BJ (cell line): ENCODE measurements around the gene ZBTB12. TPM values are rescaled to one million over a fixed set of nuclear protein-coding genes. Genes with fewer than 3 reads are reported as not detected.

Source experiments
- CTCF ChIA-PET: fragments of 350-600 bp; formaldehyde crosslinking; extraction: SDS; loops from one replicate; lab custom pipeline; 2021; ENCODE audit warnings: antibody characterized with exemption, inconsistent platforms; lab: Yijun Ruan, JAX
- POLR2A ChIA-PET: fragments of 300-600 bp; sonication (Branson Sonifier 250); formaldehyde crosslinking; extraction: SDS; loops from one replicate; lab custom pipeline; 2021; ENCODE audit warnings: antibody characterized with exemption; lab: Charles Lee
- DNase-seq: peaks from one replicate; pipeline ENCODE4 v3.0.0-alpha.2; 2011; ENCODE audit warnings: low read depth
- H3K27me3 ChIP-seq: 2 replicates; pipeline ENCODE4 v1.6.0; 2011; ENCODE audit warnings: low read length; ENCODE audit not compliant: control insufficient read depth, insufficient read depth
- H3K36me3 ChIP-seq: 2 replicates; pipeline ENCODE4 v1.5.1; 2011; ENCODE audit warnings: low read length; ENCODE audit not compliant: control insufficient read depth, insufficient read depth
- H3K4me3 ChIP-seq: 2 replicates; pipeline ENCODE4 v1.5.1; 2011; ENCODE audit warnings: low read depth, mild to moderate bottlenecking, control low read depth, low read length
- polyA plus RNA-seq: library from polyadenylated mRNA; depleted of rRNA; stranded (reverse); fragments of >200 nt; gene quantifications from 2 replicates; pipeline ENCODE4 v1.2.3, GENCODE V29; 2011
- TF ChIP-seq, protein P1 (sequence below): IDR thresholded peaks from 2 replicates; pipeline ENCODE4 v1.5.1; 2011; ENCODE audit warnings: low read depth, mild to moderate bottlenecking, control low read depth, inconsistent platforms, low read length, moderate library complexity; ENCODE audit not compliant: insufficient read depth

ZBTB12 gene
- polyA plus RNA-seq, 1 experiment = 2.6 TPM

DNA sequence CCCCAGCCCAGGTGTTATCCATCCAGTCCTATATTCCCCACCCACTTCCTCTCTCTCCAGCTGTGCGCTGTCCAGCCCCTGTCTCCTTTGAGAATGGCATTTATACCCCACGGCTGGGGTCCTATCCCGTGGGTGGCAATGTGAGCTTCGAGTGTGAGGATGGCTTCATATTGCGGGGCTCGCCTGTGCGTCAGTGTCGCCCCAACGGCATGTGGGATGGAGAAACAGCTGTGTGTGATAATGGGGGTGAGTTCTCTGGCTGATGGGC lies 26.7 kb upstream of the ZBTB12 start:
- CTCF ChIA-PET = no interaction called here
- H3K36me3 ChIP-seq = no peaks in the 10 kb centered on the region
- no peak overlapping the region for H3K4me3 ChIP-seq
- no peaks in the 10 kb centered on the region; the same call in 1 of the 2 replicates for H3K27me3 ChIP-seq
- TF ChIP-seq, protein P1, sequence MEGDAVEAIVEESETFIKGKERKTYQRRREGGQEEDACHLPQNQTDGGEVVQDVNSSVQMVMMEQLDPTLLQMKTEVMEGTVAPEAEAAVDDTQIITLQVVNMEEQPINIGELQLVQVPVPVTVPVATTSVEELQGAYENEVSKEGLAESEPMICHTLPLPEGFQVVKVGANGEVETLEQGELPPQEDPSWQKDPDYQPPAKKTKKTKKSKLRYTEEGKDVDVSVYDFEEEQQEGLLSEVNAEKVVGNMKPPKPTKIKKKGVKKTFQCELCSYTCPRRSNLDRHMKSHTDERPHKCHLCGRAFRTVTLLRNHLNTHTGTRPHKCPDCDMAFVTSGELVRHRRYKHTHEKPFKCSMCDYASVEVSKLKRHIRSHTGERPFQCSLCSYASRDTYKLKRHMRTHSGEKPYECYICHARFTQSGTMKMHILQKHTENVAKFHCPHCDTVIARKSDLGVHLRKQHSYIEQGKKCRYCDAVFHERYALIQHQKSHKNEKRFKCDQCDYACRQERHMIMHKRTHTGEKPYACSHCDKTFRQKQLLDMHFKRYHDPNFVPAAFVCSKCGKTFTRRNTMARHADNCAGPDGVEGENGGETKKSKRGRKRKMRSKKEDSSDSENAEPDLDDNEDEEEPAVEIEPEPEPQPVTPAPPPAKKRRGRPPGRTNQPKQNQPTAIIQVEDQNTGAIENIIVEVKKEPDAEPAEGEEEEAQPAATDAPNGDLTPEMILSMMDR = no peak
- POLR2A ChIA-PET = no interaction called here
- DNase-seq = no peak

DNA sequence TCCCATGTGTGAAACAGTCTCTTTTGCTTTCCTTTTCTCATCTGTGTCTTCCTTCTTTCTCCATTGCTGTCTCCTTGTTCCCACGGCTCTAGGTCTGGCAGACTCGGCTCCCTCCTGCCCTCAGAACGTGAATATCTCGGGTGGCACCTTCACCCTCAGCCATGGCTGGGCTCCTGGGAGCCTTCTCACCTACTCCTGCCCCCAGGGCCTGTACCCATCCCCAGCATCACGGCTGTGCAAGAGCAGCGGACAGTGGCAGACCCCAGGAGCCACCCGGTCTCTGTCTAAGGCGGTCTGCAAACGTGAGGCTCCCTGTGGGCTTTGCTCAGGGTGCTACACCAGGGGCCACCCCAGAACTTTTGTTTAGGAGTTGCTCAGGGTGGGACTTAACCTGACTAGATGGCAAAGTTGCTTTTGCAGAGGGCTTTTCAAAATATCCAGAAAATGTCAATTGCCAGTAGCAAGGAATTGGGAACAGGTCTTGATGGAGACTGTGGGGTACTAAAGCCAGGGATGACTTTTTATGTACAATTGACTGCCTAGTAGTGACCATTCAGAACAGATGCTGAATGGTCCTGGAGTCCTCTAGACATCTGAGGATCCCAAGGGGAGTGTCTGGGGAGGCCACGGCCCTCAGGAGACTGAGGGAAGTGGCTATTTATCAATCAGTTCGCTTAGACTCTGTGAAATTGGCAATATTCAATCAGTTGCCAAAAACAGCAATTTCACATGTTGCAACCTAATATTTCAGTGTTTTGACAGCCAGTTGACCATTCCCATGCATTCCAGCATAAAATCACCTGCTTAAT lies 26.2 kb upstream of the ZBTB12 start:
- TF ChIP-seq, protein P1 = no peak
- Histone ChIP-seq H3K4me3 (no peak overlapping the region), H3K27me3 (no peaks in the 10 kb centered on the region; the same call in 1 of the 2 replicates), H3K36me3 (no peaks in the 10 kb centered on the region)
- ChIA-PET CTCF (no interaction called here), POLR2A (interaction anchor here (0.6 kb wide), 1 partner anchor 264 kb away, joined by 3 read pairs; no protein-coding TSS in a partner anchor)
- no peak for DNase-seq

DNA sequence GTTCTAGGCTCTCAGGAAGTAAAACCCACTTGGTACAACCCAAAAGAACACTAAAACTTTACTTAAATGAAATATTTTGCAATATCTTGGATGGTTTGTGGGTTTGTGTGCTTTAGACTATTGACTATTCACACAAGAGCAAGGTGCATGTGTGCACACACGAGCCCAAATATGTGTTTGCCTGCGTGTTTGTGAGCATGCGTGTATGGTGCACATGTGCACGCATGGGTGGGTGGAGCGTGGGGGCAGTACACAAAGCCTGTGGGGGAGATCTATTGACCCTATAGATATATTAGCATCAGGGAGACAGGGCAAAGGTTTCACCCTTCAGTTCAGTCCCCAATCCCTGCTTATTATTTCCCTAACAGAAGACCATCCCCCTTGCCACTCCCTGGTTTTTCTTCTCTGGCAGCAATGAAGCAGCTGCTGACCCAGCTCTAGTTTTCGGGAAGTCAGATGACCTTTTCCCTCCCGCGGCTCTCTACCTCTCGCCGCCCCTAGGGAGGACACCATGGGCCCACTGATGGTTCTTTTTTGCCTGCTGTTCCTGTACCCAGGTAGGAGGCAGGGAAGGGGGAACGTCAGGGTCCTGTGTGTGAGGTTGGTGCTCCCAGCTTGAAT lies 25.5 kb upstream of the ZBTB12 start, which contains the start of gene C2:
TSS of gene C2 (plus strand) at position 476 of the 621 bp plus-strand sequence. CDS start at position 512, 36 bp downstream.
- Histone ChIP-seq H3K36me3 (no peaks in the 10 kb centered on the region), H3K27me3 (no peaks in the 10 kb centered on the region; the same call in 1 of the 2 replicates), H3K4me3 (no peak within 1 kb of the TSS)
- TF ChIP-seq, protein P1 = no peak
- CTCF ChIA-PET = no interaction called here
- no peak for DNase-seq
- POLR2A ChIA-PET = interaction anchor here (0.6 kb wide), 1 partner anchor 263 kb away, joined by 3 read pairs; no protein-coding TSS in a partner anchor

DNA sequence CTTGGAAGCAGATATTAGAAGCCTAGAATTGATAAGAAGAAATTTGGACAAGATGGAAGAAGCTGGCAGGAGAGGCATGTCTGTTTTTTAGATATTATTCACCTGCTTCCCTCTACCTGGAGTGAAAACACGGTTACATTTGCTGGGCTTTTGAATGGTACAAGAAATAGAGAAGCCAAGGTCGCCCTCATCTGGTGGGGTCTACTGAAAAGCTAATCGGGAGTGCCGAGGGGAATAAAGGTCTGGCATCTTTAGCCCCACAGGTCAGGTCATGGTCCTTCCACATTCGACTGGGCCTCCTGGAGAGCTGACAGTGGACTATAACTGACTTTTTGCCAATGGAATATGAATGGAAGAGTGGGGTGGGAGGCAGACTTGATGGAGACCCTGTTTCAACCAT lies 21.1 kb upstream of the ZBTB12 start:
- Histone ChIP-seq H3K36me3 (no peaks in the 10 kb centered on the region), H3K4me3 (no peak overlapping the region), H3K27me3 (no peaks in the 10 kb centered on the region; the same call in 1 of the 2 replicates)
- ChIA-PET CTCF (interaction anchor here (0.5 to 5.1 kb wide), 4 partner anchors 17 to 275 kb away, joined by 3 to 20 read pairs (median 4); no protein-coding TSS in a partner anchor), POLR2A (no interaction called here)
- DNase-seq = no peak
- TF ChIP-seq, protein P1 = no peak

DNA sequence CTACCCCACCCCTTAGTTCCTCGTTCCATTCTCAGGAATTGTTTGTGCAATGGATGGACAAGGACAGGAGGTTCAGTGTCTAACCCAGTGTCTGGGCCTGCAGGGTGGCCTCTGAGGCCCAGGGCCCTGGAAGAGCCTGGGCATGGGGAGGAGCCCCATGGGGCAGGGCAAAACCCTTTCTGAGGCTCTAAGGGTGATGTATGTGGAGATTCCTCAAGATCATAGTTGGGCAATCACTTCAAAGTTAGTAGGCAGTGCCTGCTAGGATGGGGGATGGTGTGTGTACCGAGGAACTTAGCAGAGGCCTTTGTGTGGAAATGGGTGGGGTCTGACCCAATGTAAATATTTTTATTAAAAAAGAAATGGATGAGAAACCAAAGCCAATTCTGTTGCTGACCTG lies 18.9 kb upstream of the ZBTB12 start:
- TF ChIP-seq, protein P1 = no peak
- Histone ChIP-seq H3K27me3 (no peaks in the 10 kb centered on the region), H3K4me3 (no peak overlapping the region), H3K36me3 (no peaks in the 10 kb centered on the region)
- POLR2A ChIA-PET = no interaction called here
- CTCF ChIA-PET = interaction anchor here (0.9 to 5.1 kb wide), 3 partner anchors 19 to 31 kb away, joined by 3 to 20 read pairs (median 4); no protein-coding TSS in a partner anchor
- no peak for DNase-seq
